Stimulated activated CD8-positive, alpha-beta memory T cell treated with anti-CD3 and anti-CD28 coated beads, Interleukin-4, amount 100 ng/mL, for 4 hours (primary cell): ENCODE results near the gene CERS1.
A peak's percentile ranks its signal among the peaks of the same experiment; 100 is the strongest.

Experiments used
- DNase-seq, 2 donors: peaks; one replicate each; pipeline ENCODE4 v3.0.0-alpha.2; 2020; ENCODE audit warnings: low read depth in 2 of 2, low spot score in 1 of 2

Gene CERS1

GRCh38 chr19:18840288-18841267 is 55.4 kb downstream of the CERS1 start:
- no peak for DNase-seq

- DNase-seq = no peak
These were observed 56.3 kb downstream of the CERS1 start for GRCh38 chr19:18839465-18840287.

- DNase-seq = no peak
These were observed 61.3 kb downstream of the CERS1 start for GRCh38 chr19:18834644-18834984.

GRCh38 chr19:18833849-18834643 is 61.9 kb downstream of the CERS1 start:
- no peak for DNase-seq

- DNase-seq = no peak
These were observed 62.8 kb downstream of the CERS1 start for GRCh38 chr19:18833141-18833476.

GRCh38 chr19:18832306-18833140 is 63.4 kb downstream of the CERS1 start:
- DNase-seq = no peak

- peak; percentile 86 to 94 for DNase-seq
These were observed 64.2 kb downstream of the CERS1 start, which contains the start of gene UPF1 for GRCh38 chr19:18831524-18832305. UPF1 (plus strand) TSS chr19:18831959; CDS start chr19:18832210, 251 bp downstream.

- no peak for DNase-seq
These were observed 65.5 kb downstream of the CERS1 start for GRCh38 chr19:18830488-18830887.

GRCh38 chr19:18828786-18829185 is 67.2 kb downstream of the CERS1 start:
- no peak for DNase-seq
